DOHH2 (cell line): ENCODE measurements around the gene NLRP1.

Experiments
- CTCF ChIP-seq: fragments of 200-600 bp; sonication (generic); IDR thresholded peaks from one replicate; pipeline ENCODE4 v1.5.1; 2014; ENCODE audit warnings: antibody characterized with exemption, mild to moderate bottlenecking, low read depth, low read length; ENCODE audit not compliant: poor library complexity, severe bottlenecking
- EZH2phosphoT487 ChIP-seq: fragments of 200-600 bp; sonication (generic); IDR thresholded peaks from 2 replicates; pipeline ENCODE4 v1.6.1; 2017; ENCODE audit warnings: borderline replicate concordance, mild to moderate bottlenecking, antibody characterized with exemption, low read length, moderate library complexity, mixed read lengths

- TF ChIP-seq CTCF (no peak), EZH2phosphoT487 (no peak)
These were observed 1.0 kb upstream of the NLRP1 start for GRCh38 chr17:5585287-5585794.
